Bronchial epithelial cell (primary cell): Measurements from ENCODE around the gene AUTS2. TPM values are rescaled to one million over a fixed set of nuclear protein-coding genes. Genes with fewer than 3 reads are reported as not detected.

Experiments used
- DNase-seq: peaks from one replicate; pipeline ENCODE4 v3.0.0-alpha.2; 2010; ENCODE audit warnings: low read depth
- FAIRE-seq: peaks from 2 replicates; lab custom pipeline; 2011; peaks lifted over from hg19 to GRCh38; lab: Jason Lieb, UNC
- H3K27me3 ChIP-seq: 2 replicates; pipeline ENCODE4 v1.5.1; 2011; ENCODE audit warnings: low read length; ENCODE audit not compliant: control insufficient read depth, insufficient read depth
- H3K36me3 ChIP-seq: 2 replicates; pipeline ENCODE4 v1.5.1; 2011; ENCODE audit warnings: low read length; ENCODE audit not compliant: control insufficient read depth, insufficient read depth
- H3K4me3 ChIP-seq: 2 replicates; pipeline ENCODE4 v1.5.1; 2011; ENCODE audit warnings: mild to moderate bottlenecking, low read depth, low read length, control low read depth
- CTCF ChIP-seq: IDR thresholded peaks from 2 replicates; pipeline ENCODE4 v1.5.1; 2011; ENCODE audit warnings: mild to moderate bottlenecking, moderate library complexity, low read length, control low read depth, inconsistent platforms; ENCODE audit not compliant: insufficient read depth, severe bottlenecking
- total RNA-seq: library from RNA; depleted of rRNA; stranded (reverse); fragments of >200 nt; gene quantifications from 2 replicates; pipeline ENCODE4 v1.2.1, GENCODE V29; 2014

AUTS2 gene
- total RNA-seq, 1 donor from 2014 or later, result 9.5 TPM

GRCh38 chr7:69708857-69709256 lies 110.6 kb downstream of the AUTS2 start:
- no peak for DNase-seq
- no peak overlapping the region for H3K4me3 ChIP-seq
- TF ChIP-seq CTCF, result no peak
- no peaks in the 10 kb centered on the region for H3K27me3 ChIP-seq
- H3K36me3 ChIP-seq, result no peaks in the 10 kb centered on the region
- no peak for FAIRE-seq

GRCh38 chr7:69710768-69711438 lies 112.6 kb downstream of the AUTS2 start:
- Histone ChIP-seq H3K4me3 (no peak overlapping the region), H3K27me3 (no peaks in the 10 kb centered on the region), H3K36me3 (no peaks in the 10 kb centered on the region)
- FAIRE-seq (no peak), DNase-seq (no peak)
- TF ChIP-seq CTCF, result no peak

GRCh38 chr7:69714886-69715576 lies 116.8 kb downstream of the AUTS2 start:
- FAIRE-seq (no peak), DNase-seq (no peak)
- Histone ChIP-seq H3K36me3 (no peaks in the 10 kb centered on the region), H3K27me3 (no peaks in the 10 kb centered on the region), H3K4me3 (no peak overlapping the region)
- no peak for TF ChIP-seq CTCF

GRCh38 chr7:69717221-69717620 lies 118.9 kb downstream of the AUTS2 start:
- no peak for FAIRE-seq

GRCh38 chr7:69719717-69720116 lies 121.4 kb downstream of the AUTS2 start:
- Histone ChIP-seq H3K27me3 (no peaks in the 10 kb centered on the region), H3K4me3 (no peak overlapping the region), H3K36me3 (no peaks in the 10 kb centered on the region)
- DNase-seq (no peak), FAIRE-seq (no peak)
- TF ChIP-seq CTCF, result no peak

More at GRCh38 chr7:69717221-69717620, 118.9 kb downstream of the AUTS2 start:
- H3K4me3 ChIP-seq, result no peak overlapping the region
- H3K36me3 ChIP-seq, result no peaks in the 10 kb centered on the region
- no peak for DNase-seq
- no peak for TF ChIP-seq CTCF
- no peaks in the 10 kb centered on the region for H3K27me3 ChIP-seq

GRCh38 chr7:69722843-69723242 lies 124.6 kb downstream of the AUTS2 start:
- peak; percentile 78 for DNase-seq
- no peaks in the 10 kb centered on the region for H3K36me3 ChIP-seq
- TF ChIP-seq CTCF, result no peak
- no peaks in the 10 kb centered on the region for H3K27me3 ChIP-seq
- FAIRE-seq, result peak; percentile 77
- no peak overlapping the region for H3K4me3 ChIP-seq
